Epithelial cell of proximal tubule (primary cell): ENCODE measurements around the gene TRIM73. TPM values are rescaled to one million over a fixed set of nuclear protein-coding genes. Genes with fewer than 3 reads are reported as not detected.
A peak's percentile ranks its signal among the peaks of the same experiment; 100 is the strongest.
"Not testable (repeated sequence)": the region's sequence is repeated elsewhere in the genome, so short reads cannot be mapped to it uniquely, and the experiment has no call there.

Experiments used
- DNase-seq: peaks from one replicate; pipeline ENCODE4 v3.0.0-alpha.2; 2011; ENCODE audit warnings: low read depth
- H3K4me3 ChIP-seq: 2 replicates; pipeline ENCODE4 v1.5.1; 2011; ENCODE audit warnings: low read depth, mild to moderate bottlenecking, low read length
- total RNA-seq: library from RNA; depleted of rRNA; stranded (reverse); fragments of >200 nt; gene quantifications from 2 replicates; pipeline ENCODE4 v1.2.3, GENCODE V29; 2015

TRIM73 gene
- 0.14 and 0.58 TPM in 2 replicates for total RNA-seq

- not testable (repeated sequence) for DNase-seq, H3K4me3 ChIP-seq
Observed at GRCh38 chr7:75395329-75395728, at the start of gene TRIM73. TSS of gene TRIM73 (plus strand) at chr7:75395629. CDS start at chr7:75398934, 3,305 bp downstream.

GRCh38 chr7:75358671-75359541 lies 36.5 kb upstream of the TRIM73 start:
- peak overlapping the region; percentile 48 for H3K4me3 ChIP-seq
- DNase-seq = not testable (repeated sequence)

- H3K4me3 ChIP-seq = peak overlapping the region; percentile 48
- DNase-seq = not testable (repeated sequence)
Observed at GRCh38 chr7:75359542-75359848, 35.9 kb upstream of the TRIM73 start.

- DNase-seq, H3K4me3 ChIP-seq: not testable (repeated sequence)
Observed at GRCh38 chr7:75364079-75364478, 31.4 kb upstream of the TRIM73 start.

- DNase-seq, H3K4me3 ChIP-seq: not testable (repeated sequence)
Observed at GRCh38 chr7:75366643-75367042, 28.8 kb upstream of the TRIM73 start.

GRCh38 chr7:75367313-75367712 lies 28.1 kb upstream of the TRIM73 start:
- DNase-seq, H3K4me3 ChIP-seq: not testable (repeated sequence)

- not testable (repeated sequence) for DNase-seq, H3K4me3 ChIP-seq
Observed at GRCh38 chr7:75374144-75374518, 21.3 kb upstream of the TRIM73 start.

- H3K4me3 ChIP-seq, DNase-seq: not testable (repeated sequence)
Observed at GRCh38 chr7:75374519-75375317, 20.7 kb upstream of the TRIM73 start.

- H3K4me3 ChIP-seq, DNase-seq: not testable (repeated sequence)
Observed at GRCh38 chr7:75393194-75393593, 2.2 kb upstream of the TRIM73 start.

GRCh38 chr7:75397865-75398264 lies 2.4 kb downstream of the TRIM73 start:
- not testable (repeated sequence) for DNase-seq, H3K4me3 ChIP-seq

- DNase-seq = not testable (repeated sequence)
Observed at GRCh38 chr7:75398771-75399700, 3.6 kb downstream of the TRIM73 start.

GRCh38 chr7:75400575-75400974 lies 5.1 kb downstream of the TRIM73 start:
- not testable (repeated sequence) for DNase-seq, H3K4me3 ChIP-seq

More at GRCh38 chr7:75398771-75399700, 3.6 kb downstream of the TRIM73 start:
- not testable (repeated sequence) for H3K4me3 ChIP-seq

- DNase-seq = not testable (repeated sequence)
Observed at GRCh38 chr7:75403455-75404443, 8.3 kb downstream of the TRIM73 start.

GRCh38 chr7:75404663-75405062 lies 9.2 kb downstream of the TRIM73 start:
- not testable (repeated sequence) for DNase-seq, H3K4me3 ChIP-seq

More at GRCh38 chr7:75403455-75404443, 8.3 kb downstream of the TRIM73 start:
- not testable (repeated sequence) for H3K4me3 ChIP-seq

GRCh38 chr7:75409880-75410822 lies 14.7 kb downstream of the TRIM73 start:
- H3K4me3 ChIP-seq = peak overlapping the region; percentile 33
- DNase-seq = not testable (repeated sequence)

- not testable (repeated sequence) for DNase-seq, H3K4me3 ChIP-seq
Observed at GRCh38 chr7:75410823-75411173, 15.4 kb downstream of the TRIM73 start.

GRCh38 chr7:75414204-75414603 lies 18.8 kb downstream of the TRIM73 start:
- not testable (repeated sequence) for DNase-seq, H3K4me3 ChIP-seq
